ENCODE results near the gene TMEM125.

DNA sequence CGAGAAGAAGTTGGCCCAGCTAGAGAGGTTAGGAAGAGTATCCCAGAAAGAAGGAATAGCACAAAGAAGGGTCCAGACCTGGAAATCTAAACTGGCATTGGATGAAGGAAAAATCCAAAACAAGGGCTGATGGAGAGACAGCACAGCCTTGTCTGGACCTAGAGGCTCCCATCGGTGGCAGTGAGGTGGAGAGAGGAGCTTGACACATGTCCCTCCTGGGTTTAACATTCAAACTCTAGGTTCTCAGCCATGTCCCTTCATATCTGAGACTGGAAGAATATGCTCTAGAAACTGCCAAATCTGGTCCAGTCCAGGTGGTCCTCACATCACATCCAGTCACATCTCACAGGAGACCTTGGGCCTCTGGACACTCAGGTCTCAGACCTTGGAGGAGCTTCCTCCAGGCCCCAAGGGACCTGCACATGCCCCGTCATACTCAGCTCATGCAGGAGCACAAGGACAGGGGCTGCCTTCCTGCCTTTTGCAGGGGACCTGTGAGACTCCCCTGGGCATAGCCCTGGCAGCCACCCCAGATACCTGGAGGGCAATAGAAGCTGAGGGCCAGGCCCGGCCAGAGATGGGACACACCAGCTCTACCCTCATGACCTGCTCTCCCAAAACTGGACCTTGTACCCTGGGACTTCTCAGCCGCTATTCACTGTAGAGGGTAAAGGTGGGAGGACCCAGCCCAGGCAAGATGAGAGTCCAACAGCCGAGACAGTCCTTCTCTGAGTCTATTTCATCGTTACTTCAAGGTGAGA lies 7.5 kb downstream of the TMEM125 start:
- TF ChIP-seq, protein P1, sequence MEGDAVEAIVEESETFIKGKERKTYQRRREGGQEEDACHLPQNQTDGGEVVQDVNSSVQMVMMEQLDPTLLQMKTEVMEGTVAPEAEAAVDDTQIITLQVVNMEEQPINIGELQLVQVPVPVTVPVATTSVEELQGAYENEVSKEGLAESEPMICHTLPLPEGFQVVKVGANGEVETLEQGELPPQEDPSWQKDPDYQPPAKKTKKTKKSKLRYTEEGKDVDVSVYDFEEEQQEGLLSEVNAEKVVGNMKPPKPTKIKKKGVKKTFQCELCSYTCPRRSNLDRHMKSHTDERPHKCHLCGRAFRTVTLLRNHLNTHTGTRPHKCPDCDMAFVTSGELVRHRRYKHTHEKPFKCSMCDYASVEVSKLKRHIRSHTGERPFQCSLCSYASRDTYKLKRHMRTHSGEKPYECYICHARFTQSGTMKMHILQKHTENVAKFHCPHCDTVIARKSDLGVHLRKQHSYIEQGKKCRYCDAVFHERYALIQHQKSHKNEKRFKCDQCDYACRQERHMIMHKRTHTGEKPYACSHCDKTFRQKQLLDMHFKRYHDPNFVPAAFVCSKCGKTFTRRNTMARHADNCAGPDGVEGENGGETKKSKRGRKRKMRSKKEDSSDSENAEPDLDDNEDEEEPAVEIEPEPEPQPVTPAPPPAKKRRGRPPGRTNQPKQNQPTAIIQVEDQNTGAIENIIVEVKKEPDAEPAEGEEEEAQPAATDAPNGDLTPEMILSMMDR (IDR thresholded peaks at IDR 0.05), result no peak
- no peak for TF ChIP-seq POLR2A (IDR thresholded peaks at IDR 0.05)
- no peak for TF ChIP-seq EP300 (IDR thresholded peaks at IDR 0.05)

Measured in tibial nerve (tissue), 4 donors.